NCI-H345 treated with DMSO at 0.1 percent for 48 hours (cell line): ENCODE results near the gene OR52D1.

ENCODE experiments used
- DNase-seq: peaks from one replicate; lab custom pipeline; 2025; ENCODE audit not compliant: unreplicated experiment; lab: John Stamatoyannopoulos, UW

The OR52D1 gene

GRCh38 chr11:5509803-5510202 is 21.3 kb downstream of the OR52D1 start, which contains the start of gene UBQLN3:
UBQLN3 (minus strand) TSS chr11:5509957; CDS start chr11:5509558, 399 bp downstream.
- DNase-seq, result no peak

GRCh38 chr11:5514841-5515240 is 26.4 kb downstream of the OR52D1 start:
- DNase-seq, result no peak

- DNase-seq, result no peak
Measured at GRCh38 chr11:5516599-5516998, 28.1 kb downstream of the OR52D1 start, which contains the start of gene UBQLNL. UBQLNL (minus strand) TSS chr11:5516699; CDS start chr11:5516441, 258 bp downstream.

GRCh38 chr11:5521540-5521939 is 33.1 kb downstream of the OR52D1 start:
- no peak for DNase-seq

- DNase-seq, result no peak
Measured at GRCh38 chr11:5522308-5522707, 33.8 kb downstream of the OR52D1 start.

GRCh38 chr11:5524756-5525155 is 36.3 kb downstream of the OR52D1 start:
- DNase-seq, result peak; percentile 90

- DNase-seq, result no peak
Measured at GRCh38 chr11:5527716-5528115, 39.2 kb downstream of the OR52D1 start.

- no peak for DNase-seq
Measured at GRCh38 chr11:5528495-5528894, 40.0 kb downstream of the OR52D1 start.

- DNase-seq, result no peak
Measured at GRCh38 chr11:5531053-5531831, 42.8 kb downstream of the OR52D1 start.

GRCh38 chr11:5534046-5534445 is 45.6 kb downstream of the OR52D1 start:
- no peak for DNase-seq

GRCh38 chr11:5536482-5536881 is 48.0 kb downstream of the OR52D1 start:
- DNase-seq, result no peak
